Right lobe of liver (tissue), 4 donors: ENCODE results near the gene TACC3.

ENCODE experiments used
- CTCF ChIP-seq, 4 donors: fragments of 200-600 bp in 3 of 4; fragments of 450-650 bp in 1 of 4; IDR thresholded peaks; one replicate each; pipeline versions ENCODE4 v1.5.1 to v1.8.0; 2016 to 2022; ENCODE audit warnings: antibody characterized with exemption in 4 of 4, mild to moderate bottlenecking in 2 of 4
- POLR2A ChIP-seq: fragments of 450-650 bp; IDR thresholded peaks from one replicate; pipeline ENCODE4 v1.6.1; 2017; ENCODE audit warnings: antibody characterized with exemption, mild to moderate bottlenecking
- donor health status: DM: no; HTN: no; CAD: no.
- donor health status: DM: no; HTN: no; CAD: no.
- donor health status: DM: no; HTN: yes; CAD: no.

GRCh38 chr4:1745697-1746096 lies 24.4 kb downstream of the TACC3 start:
- TF ChIP-seq CTCF (IDR thresholded peaks at IDR 0.05) = no peak
- no peak for TF ChIP-seq POLR2A
